HEK293 (cell line): ENCODE data around the gene EDAR.

Experiments
- FEZF1 ChIP-seq: fragments of 450-650 bp; formaldehyde crosslinking; IDR thresholded peaks from 2 replicates; pipeline ENCODE4 v1.5.1; 2016; ENCODE audit warnings: missing biosample characterization, missing genetic modification characterization
- ZNF112 ChIP-seq: fragments of 450-650 bp; formaldehyde crosslinking; IDR thresholded peaks from 2 replicates; pipeline ENCODE4 v1.5.0; 2017; ENCODE audit warnings: missing biosample characterization, missing genetic modification characterization
- ZNF169 ChIP-seq: fragments of 450-650 bp; formaldehyde crosslinking; IDR thresholded peaks from 2 replicates; pipeline ENCODE4 v1.5.1; 2016; ENCODE audit warnings: missing biosample characterization, missing genetic modification characterization
- ZNF18 ChIP-seq: fragments of 450-650 bp; formaldehyde crosslinking; IDR thresholded peaks from 2 replicates; pipeline ENCODE4 v1.5.1; 2016; ENCODE audit warnings: missing biosample characterization, missing genetic modification characterization
- ZNF211 ChIP-seq: fragments of 450-650 bp; formaldehyde crosslinking; IDR thresholded peaks from 2 replicates; pipeline ENCODE4 v1.5.1; 2016; ENCODE audit warnings: low read depth, missing biosample characterization, missing genetic modification characterization
- ZNF24 ChIP-seq: fragments of 450-650 bp; formaldehyde crosslinking; IDR thresholded peaks from 2 replicates; pipeline ENCODE4 v1.5.1; 2016; ENCODE audit warnings: missing biosample characterization, missing genetic modification characterization
- ZNF266 ChIP-seq: fragments of 450-650 bp; formaldehyde crosslinking; IDR thresholded peaks from 2 replicates; pipeline ENCODE4 v1.5.1; 2016; ENCODE audit warnings: missing biosample characterization, missing genetic modification characterization, low read depth
- ZNF335 ChIP-seq: fragments of 450-650 bp; formaldehyde crosslinking; conservative IDR thresholded peaks from 2 replicates; pipeline ENCODE4 v1.5.1; 2016; ENCODE audit warnings: missing biosample characterization, missing genetic modification characterization
- ZNF416 ChIP-seq: fragments of 450-650 bp; formaldehyde crosslinking; IDR thresholded peaks from 2 replicates; pipeline ENCODE4 v1.5.1; 2016; ENCODE audit warnings: missing biosample characterization, missing genetic modification characterization
- ZNF530 ChIP-seq: fragments of 450-650 bp; formaldehyde crosslinking; IDR thresholded peaks from 2 replicates; pipeline ENCODE4 v1.5.1; 2016; ENCODE audit warnings: low read depth, missing biosample characterization, missing genetic modification characterization
- ZNF768 ChIP-seq: fragments of 450-650 bp; formaldehyde crosslinking; IDR thresholded peaks from 2 replicates; pipeline ENCODE4 v1.5.1; 2018; ENCODE audit warnings: missing biosample characterization, mild to moderate bottlenecking, missing genetic modification characterization
- ZSCAN18 ChIP-seq: fragments of 450-650 bp; formaldehyde crosslinking; IDR thresholded peaks from 2 replicates; pipeline ENCODE4 v1.5.1; 2016; ENCODE audit warnings: missing biosample characterization, missing genetic modification characterization
- TF ChIP-seq, protein P1 (sequence below): fragments of 450-650 bp; formaldehyde crosslinking; IDR thresholded peaks from 2 replicates; pipeline ENCODE4 v1.5.1; 2016; ENCODE audit warnings: missing biosample characterization, missing genetic modification characterization
- TF ChIP-seq, protein P2 (sequence below): fragments of 450-650 bp; formaldehyde crosslinking; IDR thresholded peaks from 2 replicates; pipeline ENCODE4 v1.5.1; 2016; ENCODE audit warnings: missing biosample characterization, missing genetic modification characterization

DNA sequence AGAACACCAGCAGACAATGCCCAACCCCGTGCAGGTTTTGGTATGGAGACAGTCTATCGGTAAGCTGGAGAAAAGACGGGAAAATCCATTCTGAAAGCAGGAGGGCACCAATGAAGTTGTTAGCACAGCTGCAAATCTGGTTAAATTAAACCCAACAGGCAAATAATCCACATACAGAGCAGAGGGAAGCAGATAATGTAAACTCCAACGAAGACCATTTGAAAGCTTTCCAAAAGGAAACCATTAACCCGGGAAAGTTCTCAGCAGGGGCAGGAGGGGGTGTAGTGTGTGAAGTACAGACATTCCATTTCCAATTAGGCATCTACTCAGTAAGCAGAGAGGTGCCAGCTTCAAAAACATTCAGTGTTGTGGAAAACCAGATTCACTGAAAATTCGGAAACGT lies 10.3 kb downstream of the EDAR start:
- TF ChIP-seq, protein P1, sequence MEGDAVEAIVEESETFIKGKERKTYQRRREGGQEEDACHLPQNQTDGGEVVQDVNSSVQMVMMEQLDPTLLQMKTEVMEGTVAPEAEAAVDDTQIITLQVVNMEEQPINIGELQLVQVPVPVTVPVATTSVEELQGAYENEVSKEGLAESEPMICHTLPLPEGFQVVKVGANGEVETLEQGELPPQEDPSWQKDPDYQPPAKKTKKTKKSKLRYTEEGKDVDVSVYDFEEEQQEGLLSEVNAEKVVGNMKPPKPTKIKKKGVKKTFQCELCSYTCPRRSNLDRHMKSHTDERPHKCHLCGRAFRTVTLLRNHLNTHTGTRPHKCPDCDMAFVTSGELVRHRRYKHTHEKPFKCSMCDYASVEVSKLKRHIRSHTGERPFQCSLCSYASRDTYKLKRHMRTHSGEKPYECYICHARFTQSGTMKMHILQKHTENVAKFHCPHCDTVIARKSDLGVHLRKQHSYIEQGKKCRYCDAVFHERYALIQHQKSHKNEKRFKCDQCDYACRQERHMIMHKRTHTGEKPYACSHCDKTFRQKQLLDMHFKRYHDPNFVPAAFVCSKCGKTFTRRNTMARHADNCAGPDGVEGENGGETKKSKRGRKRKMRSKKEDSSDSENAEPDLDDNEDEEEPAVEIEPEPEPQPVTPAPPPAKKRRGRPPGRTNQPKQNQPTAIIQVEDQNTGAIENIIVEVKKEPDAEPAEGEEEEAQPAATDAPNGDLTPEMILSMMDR (tag by site-specific recombination) = no peak
- TF ChIP-seq ZNF211 (no peak), ZNF24 (tag by site-specific recombination) (no peak), ZSCAN18 (tag by site-specific recombination) (no peak), ZNF768 (no peak), ZNF266 (tag by site-specific recombination) (no peak), ZNF112 (no peak), FEZF1 (no peak), ZNF169 (tag by site-specific recombination) (no peak), ZNF335 (tag by site-specific recombination) (no peak), ZNF18 (tag by site-specific recombination) (no peak), ZNF416 (tag by site-specific recombination) (no peak), ZNF530 (tag by site-specific recombination) (no peak)
- TF ChIP-seq, protein P2, sequence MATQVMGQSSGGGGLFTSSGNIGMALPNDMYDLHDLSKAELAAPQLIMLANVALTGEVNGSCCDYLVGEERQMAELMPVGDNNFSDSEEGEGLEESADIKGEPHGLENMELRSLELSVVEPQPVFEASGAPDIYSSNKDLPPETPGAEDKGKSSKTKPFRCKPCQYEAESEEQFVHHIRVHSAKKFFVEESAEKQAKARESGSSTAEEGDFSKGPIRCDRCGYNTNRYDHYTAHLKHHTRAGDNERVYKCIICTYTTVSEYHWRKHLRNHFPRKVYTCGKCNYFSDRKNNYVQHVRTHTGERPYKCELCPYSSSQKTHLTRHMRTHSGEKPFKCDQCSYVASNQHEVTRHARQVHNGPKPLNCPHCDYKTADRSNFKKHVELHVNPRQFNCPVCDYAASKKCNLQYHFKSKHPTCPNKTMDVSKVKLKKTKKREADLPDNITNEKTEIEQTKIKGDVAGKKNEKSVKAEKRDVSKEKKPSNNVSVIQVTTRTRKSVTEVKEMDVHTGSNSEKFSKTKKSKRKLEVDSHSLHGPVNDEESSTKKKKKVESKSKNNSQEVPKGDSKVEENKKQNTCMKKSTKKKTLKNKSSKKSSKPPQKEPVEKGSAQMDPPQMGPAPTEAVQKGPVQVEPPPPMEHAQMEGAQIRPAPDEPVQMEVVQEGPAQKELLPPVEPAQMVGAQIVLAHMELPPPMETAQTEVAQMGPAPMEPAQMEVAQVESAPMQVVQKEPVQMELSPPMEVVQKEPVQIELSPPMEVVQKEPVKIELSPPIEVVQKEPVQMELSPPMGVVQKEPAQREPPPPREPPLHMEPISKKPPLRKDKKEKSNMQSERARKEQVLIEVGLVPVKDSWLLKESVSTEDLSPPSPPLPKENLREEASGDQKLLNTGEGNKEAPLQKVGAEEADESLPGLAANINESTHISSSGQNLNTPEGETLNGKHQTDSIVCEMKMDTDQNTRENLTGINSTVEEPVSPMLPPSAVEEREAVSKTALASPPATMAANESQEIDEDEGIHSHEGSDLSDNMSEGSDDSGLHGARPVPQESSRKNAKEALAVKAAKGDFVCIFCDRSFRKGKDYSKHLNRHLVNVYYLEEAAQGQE = no peak
